GM21737 (cell line): ENCODE data around the gene TMEM38A.
"Not testable (repeated sequence)": the region's sequence is repeated elsewhere in the genome, so short reads cannot be mapped to it uniquely, and the experiment has no call there.

ENCODE experiments used
- ATAC-seq: cut with Tn5 transposase; IDR thresholded peaks from one replicate; pipeline ENCODE4 v1.9.1; 2021; ENCODE audit warnings: mild to moderate bottlenecking, moderate library complexity; ENCODE audit not compliant: unreplicated experiment

The TMEM38A gene

GRCh38 chr19:16673231-16673630 is 12.3 kb downstream of the TMEM38A start:
- ATAC-seq: no peak

- ATAC-seq: not testable (repeated sequence)
These were observed 12.9 kb downstream of the TMEM38A start for GRCh38 chr19:16673839-16674238.

GRCh38 chr19:16676101-16676798 is 15.3 kb downstream of the TMEM38A start:
- ATAC-seq: no peak

GRCh38 chr19:16677055-16677454 is 16.1 kb downstream of the TMEM38A start:
- ATAC-seq: no peak

GRCh38 chr19:16678498-16678897 is 17.6 kb downstream of the TMEM38A start:
- no peak for ATAC-seq

GRCh38 chr19:16679811-16680210 is 18.9 kb downstream of the TMEM38A start:
- no peak for ATAC-seq

GRCh38 chr19:16682539-16682938 is 21.6 kb downstream of the TMEM38A start:
- no peak for ATAC-seq

- ATAC-seq: no peak
These were observed 23.3 kb downstream of the TMEM38A start for GRCh38 chr19:16684216-16684615.

GRCh38 chr19:16688084-16688483 is 27.1 kb downstream of the TMEM38A start:
- no peak for ATAC-seq

GRCh38 chr19:16698914-16699313 is 38.0 kb downstream of the TMEM38A start:
- ATAC-seq: no peak

- ATAC-seq: no peak
These were observed 41.2 kb downstream of the TMEM38A start for GRCh38 chr19:16702123-16702522.

- ATAC-seq: no peak
These were observed 42.7 kb downstream of the TMEM38A start for GRCh38 chr19:16703677-16704076.

- ATAC-seq: not testable (repeated sequence)
These were observed 49.9 kb downstream of the TMEM38A start for GRCh38 chr19:16710870-16711269.

- ATAC-seq: not testable (repeated sequence)
These were observed 51.4 kb downstream of the TMEM38A start for GRCh38 chr19:16712295-16712694.

GRCh38 chr19:16714702-16715287 is 53.9 kb downstream of the TMEM38A start:
- ATAC-seq: no peak

GRCh38 chr19:16715611-16716010 is 54.7 kb downstream of the TMEM38A start:
- no peak for ATAC-seq

GRCh38 chr19:16721051-16721450 is 60.1 kb downstream of the TMEM38A start:
- no peak for ATAC-seq

- no peak for ATAC-seq
These were observed 61.7 kb downstream of the TMEM38A start for GRCh38 chr19:16722591-16722990.

GRCh38 chr19:16726916-16727315 is 66.0 kb downstream of the TMEM38A start:
- no peak for ATAC-seq

- not testable (repeated sequence) for ATAC-seq
These were observed 74.8 kb downstream of the TMEM38A start for GRCh38 chr19:16735650-16736266.

- no peak for ATAC-seq
These were observed 75.8 kb downstream of the TMEM38A start for GRCh38 chr19:16736709-16737108.

- ATAC-seq: no peak
These were observed 77.0 kb downstream of the TMEM38A start for GRCh38 chr19:16737911-16738310.
